Parathyroid adenoma (tissue), 2 donors: Measurements from ENCODE around the gene RRP1.
"Not testable (repeated sequence)": the region's sequence is repeated elsewhere in the genome, so short reads cannot be mapped to it uniquely, and the experiment has no call there.

ENCODE experiments used
- H2AFZ ChIP-seq: fragments of 300-600 bp; sonication (generic); one replicate; pipeline ENCODE4 v1.7.0; 2017; ENCODE audit warnings: antibody characterized with exemption, mild to moderate bottlenecking
- H3K27ac ChIP-seq: fragments of 300-600 bp; sonication (generic); one replicate; pipeline ENCODE4 v1.7.0; 2017
- H3K27me3 ChIP-seq: fragments of 300-600 bp; sonication (generic); one replicate; pipeline ENCODE4 v1.7.0; 2017; ENCODE audit warnings: low read length; ENCODE audit not compliant: control insufficient read depth, insufficient read depth
- H3K36me3 ChIP-seq: fragments of 300-600 bp; sonication (generic); one replicate; pipeline ENCODE4 v1.7.0; 2017; ENCODE audit warnings: low read length; ENCODE audit not compliant: control insufficient read depth, insufficient read depth
- H3K4me1 ChIP-seq: fragments of 300-600 bp; sonication (generic); one replicate; pipeline ENCODE4 v1.7.0; 2017; ENCODE audit warnings: control low read depth
- H3K4me2 ChIP-seq: fragments of 300-600 bp; sonication (generic); one replicate; pipeline ENCODE4 v1.7.0; 2017; ENCODE audit warnings: low read length
- H3K4me3 ChIP-seq: fragments of 300-600 bp; sonication (generic); one replicate; pipeline ENCODE4 v1.7.0; 2017; ENCODE audit warnings: low read depth, low read length
- H3K79me2 ChIP-seq: fragments of 300-600 bp; sonication (generic); one replicate; pipeline ENCODE4 v1.7.0; 2017; ENCODE audit warnings: control low read depth
- H3K9ac ChIP-seq: fragments of 300-600 bp; sonication (generic); one replicate; pipeline ENCODE4 v1.7.0; 2017; ENCODE audit warnings: mild to moderate bottlenecking
- H3K9me3 ChIP-seq: fragments of 300-600 bp; sonication (generic); one replicate; pipeline ENCODE4 v1.7.0; 2017; ENCODE audit warnings: low read length; ENCODE audit not compliant: control insufficient read depth
- CTCF ChIP-seq: fragments of 300-600 bp; sonication (generic); IDR thresholded peaks from one replicate; pipeline ENCODE4 v1.7.0; 2017; ENCODE audit warnings: antibody characterized with exemption, mild to moderate bottlenecking
- donor health status: primary hyperparathyroidism.

Gene RRP1

GRCh38 chr21:43842742-43843141, 53.4 kb downstream of the RRP1 start:
- no peaks in the 10 kb centered on the region for H3K79me2 ChIP-seq
- TF ChIP-seq CTCF = no peak
- H3K27me3 ChIP-seq = no peaks in the 10 kb centered on the region
- no peak overlapping the region for H3K9ac ChIP-seq
- no peaks in the 10 kb centered on the region for H3K4me1 ChIP-seq
- no peak overlapping the region for H3K4me2 ChIP-seq
- no peaks in the 10 kb centered on the region for H3K9me3 ChIP-seq
- H3K4me3 ChIP-seq = no peak overlapping the region
- H3K27ac ChIP-seq = no peak overlapping the region
- no peaks in the 10 kb centered on the region for H3K36me3 ChIP-seq
- no peak overlapping the region for H2AFZ ChIP-seq

DNA sequence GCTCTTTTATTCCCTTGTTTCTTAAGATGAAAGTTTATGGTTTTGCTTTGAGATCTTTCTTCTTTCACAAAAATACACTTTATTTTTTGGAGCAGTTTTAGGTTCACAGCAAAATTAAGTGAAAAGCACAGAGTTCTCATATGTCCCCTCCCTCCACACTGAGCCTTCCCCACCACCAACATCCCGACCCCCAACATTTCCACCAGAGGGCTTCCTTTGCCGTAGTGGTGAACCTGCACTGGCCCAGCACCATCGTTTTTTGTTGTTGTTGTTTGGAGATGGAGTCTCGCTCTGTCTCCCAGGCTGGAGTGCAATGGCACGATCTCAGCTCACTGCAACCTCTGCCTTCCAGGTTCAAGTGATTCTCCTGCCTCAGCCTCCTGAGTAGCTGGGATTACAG, 55.5 kb downstream of the RRP1 start:
- not testable (repeated sequence) for H3K4me3 ChIP-seq, H2AFZ ChIP-seq, H3K4me1 ChIP-seq, H3K9ac ChIP-seq, H3K9me3 ChIP-seq, H3K36me3 ChIP-seq, H3K4me2 ChIP-seq, H3K27ac ChIP-seq, H3K27me3 ChIP-seq, H3K79me2 ChIP-seq

- no peak for TF ChIP-seq CTCF
- H3K27ac ChIP-seq = no peak overlapping the region
- H3K36me3 ChIP-seq = no peaks in the 10 kb centered on the region
- H3K4me2 ChIP-seq = no peak overlapping the region
- no peak overlapping the region for H3K4me3 ChIP-seq
- H2AFZ ChIP-seq = no peak overlapping the region
- no peaks in the 10 kb centered on the region for H3K79me2 ChIP-seq
- H3K9me3 ChIP-seq = no peaks in the 10 kb centered on the region
- H3K9ac ChIP-seq = no peak overlapping the region
- H3K4me1 ChIP-seq = no peaks in the 10 kb centered on the region
- no peaks in the 10 kb centered on the region for H3K27me3 ChIP-seq
These were observed 56.0 kb downstream of the RRP1 start for GRCh38 chr21:43845386-43845785.

DNA sequence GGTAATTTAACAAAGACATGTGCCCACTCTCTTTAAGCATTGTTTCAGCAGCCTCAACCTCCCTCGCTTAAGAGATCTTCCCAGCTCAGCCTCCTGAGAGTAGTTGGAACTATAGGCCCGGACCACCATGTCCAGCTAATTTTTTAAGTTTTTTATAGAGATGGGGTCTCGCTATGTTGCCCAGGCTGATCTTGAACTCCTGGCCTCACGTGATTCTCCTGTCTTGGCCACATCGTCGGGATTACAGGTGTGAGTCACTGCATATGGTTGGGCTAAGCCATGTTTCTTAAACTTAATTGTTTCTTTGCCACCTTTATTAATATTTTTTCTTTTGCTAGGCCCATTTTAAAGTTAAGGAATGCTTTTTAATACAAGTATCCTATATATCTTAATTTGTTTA, 57.1 kb downstream of the RRP1 start:
- Histone ChIP-seq H3K36me3 (no peaks in the 10 kb centered on the region), H3K4me2 (no peak overlapping the region), H3K4me3 (no peak overlapping the region), H3K79me2 (no peaks in the 10 kb centered on the region), H3K27ac (no peak overlapping the region), H2AFZ (no peak overlapping the region), H3K4me1 (no peaks in the 10 kb centered on the region), H3K9me3 (no peaks in the 10 kb centered on the region), H3K9ac (no peak overlapping the region), H3K27me3 (no peaks in the 10 kb centered on the region)
- no peak for TF ChIP-seq CTCF

GRCh38 chr21:43847301-43847700, 57.9 kb downstream of the RRP1 start:
- no peak overlapping the region for H3K4me2 ChIP-seq
- no peak for TF ChIP-seq CTCF
- H3K9ac ChIP-seq = no peak overlapping the region
- no peaks in the 10 kb centered on the region for H3K27me3 ChIP-seq
- H3K79me2 ChIP-seq = no peaks in the 10 kb centered on the region
- H3K4me1 ChIP-seq = no peaks in the 10 kb centered on the region
- no peak overlapping the region for H3K27ac ChIP-seq
- H3K36me3 ChIP-seq = no peaks in the 10 kb centered on the region
- no peaks in the 10 kb centered on the region for H3K9me3 ChIP-seq
- no peak overlapping the region for H2AFZ ChIP-seq
- H3K4me3 ChIP-seq = no peak overlapping the region
